Loucy (cell line): ENCODE results near the gene MSL2.

ENCODE experiments used
- H2AFZ ChIP-seq: fragments of 200-600 bp; sonication (generic); 2 replicates; pipeline ENCODE4 v1.6.0; 2016; ENCODE audit warnings: antibody characterized with exemption, mild to moderate bottlenecking, low read length, moderate library complexity
- H3F3A ChIP-seq: fragments of 200-600 bp; 2 replicates; pipeline ENCODE4 v1.6.0; 2016; ENCODE audit warnings: antibody characterized with exemption, low read depth, mild to moderate bottlenecking
- H3K27me3 ChIP-seq: fragments of 200-600 bp; sonication (generic); 2 replicates; pipeline ENCODE4 v1.6.1; 2014; ENCODE audit warnings: low read length, mild to moderate bottlenecking; ENCODE audit not compliant: insufficient read depth, poor library complexity, severe bottlenecking
- H3K36me3 ChIP-seq: fragments of 200-600 bp; sonication (generic); 2 replicates; pipeline ENCODE4 v1.6.1; 2016; ENCODE audit warnings: low read length; ENCODE audit not compliant: insufficient read depth
- H3K4me1 ChIP-seq: fragments of 200-600 bp; sonication (generic); 2 replicates; pipeline ENCODE4 v1.5.1; 2014; ENCODE audit warnings: low read length, mild to moderate bottlenecking; ENCODE audit not compliant: insufficient read depth, poor library complexity, severe bottlenecking
- H3K4me2 ChIP-seq: fragments of 200-600 bp; sonication (generic); 2 replicates; pipeline ENCODE4 v1.6.0; 2014; ENCODE audit warnings: antibody characterized with exemption, low read length, low read depth, mild to moderate bottlenecking; ENCODE audit not compliant: poor library complexity, severe bottlenecking
- H3K4me3 ChIP-seq: fragments of 200-600 bp; sonication (generic); 2 replicates; pipeline ENCODE4 v1.5.1; 2014; ENCODE audit warnings: low read length, mild to moderate bottlenecking, mixed read lengths; ENCODE audit not compliant: poor library complexity, severe bottlenecking
- H3K79me2 ChIP-seq: fragments of 200-600 bp; sonication (generic); 2 replicates; pipeline ENCODE4 v1.6.1; 2014; ENCODE audit warnings: low read length; ENCODE audit not compliant: insufficient read depth
- H3K9ac ChIP-seq: fragments of 200-600 bp; sonication (generic); 2 replicates; pipeline ENCODE4 v1.6.0; 2014; ENCODE audit warnings: mild to moderate bottlenecking, low read depth, low read length, moderate library complexity; ENCODE audit not compliant: poor library complexity, severe bottlenecking
- H3K9me2 ChIP-seq: fragments of 200-600 bp; sonication (generic); replicated peaks from 2 replicates; pipeline ENCODE4 v1.6.1; 2016; ENCODE audit warnings: low read depth, low read length, mixed read lengths
- H3K9me3 ChIP-seq: fragments of 200-600 bp; sonication (generic); 2 replicates; pipeline ENCODE4 v1.6.1; 2014; ENCODE audit warnings: mild to moderate bottlenecking, antibody characterized with exemption, low read length, low read depth; ENCODE audit not compliant: insufficient read depth
- H4K20me1 ChIP-seq: fragments of 200-600 bp; sonication (generic); 2 replicates; pipeline ENCODE4 v1.6.0; 2014; ENCODE audit warnings: antibody characterized with exemption, low read length, mild to moderate bottlenecking; ENCODE audit not compliant: insufficient read depth, poor library complexity, severe bottlenecking
- EZH2phosphoT487 ChIP-seq: fragments of 200-600 bp; IDR thresholded peaks from 2 replicates; pipeline ENCODE4 v1.6.1; 2018; ENCODE audit warnings: antibody characterized with exemption, mild to moderate bottlenecking, moderate library complexity, borderline replicate concordance
- TF ChIP-seq, protein P1 (sequence below): fragments of 200-600 bp; sonication (generic); conservative IDR thresholded peaks from 2 replicates; pipeline ENCODE4 v1.5.1; 2014; ENCODE audit warnings: mild to moderate bottlenecking, antibody characterized with exemption, low read length

Gene MSL2

DNA sequence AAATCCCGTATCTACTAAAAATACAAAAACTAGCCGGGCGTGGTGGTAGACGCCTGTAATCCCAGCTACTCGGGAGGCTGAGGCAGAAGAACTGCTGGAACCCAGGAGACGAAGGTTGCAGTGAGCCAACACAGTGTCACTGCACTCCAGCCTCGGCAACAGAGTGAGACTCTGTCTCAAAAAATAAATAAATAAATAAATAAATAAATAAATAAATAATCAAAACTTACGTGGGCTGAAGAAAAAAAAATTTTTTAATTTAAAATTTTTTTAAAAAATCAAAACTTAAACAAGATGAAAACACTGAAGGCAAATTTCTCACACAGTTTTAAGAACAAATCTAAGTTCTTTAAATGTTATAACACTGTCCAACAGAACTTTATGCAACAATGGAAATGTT, 14.4 kb downstream of the MSL2 start:
- TF ChIP-seq EZH2phosphoT487 = no peak
- TF ChIP-seq, protein P1, sequence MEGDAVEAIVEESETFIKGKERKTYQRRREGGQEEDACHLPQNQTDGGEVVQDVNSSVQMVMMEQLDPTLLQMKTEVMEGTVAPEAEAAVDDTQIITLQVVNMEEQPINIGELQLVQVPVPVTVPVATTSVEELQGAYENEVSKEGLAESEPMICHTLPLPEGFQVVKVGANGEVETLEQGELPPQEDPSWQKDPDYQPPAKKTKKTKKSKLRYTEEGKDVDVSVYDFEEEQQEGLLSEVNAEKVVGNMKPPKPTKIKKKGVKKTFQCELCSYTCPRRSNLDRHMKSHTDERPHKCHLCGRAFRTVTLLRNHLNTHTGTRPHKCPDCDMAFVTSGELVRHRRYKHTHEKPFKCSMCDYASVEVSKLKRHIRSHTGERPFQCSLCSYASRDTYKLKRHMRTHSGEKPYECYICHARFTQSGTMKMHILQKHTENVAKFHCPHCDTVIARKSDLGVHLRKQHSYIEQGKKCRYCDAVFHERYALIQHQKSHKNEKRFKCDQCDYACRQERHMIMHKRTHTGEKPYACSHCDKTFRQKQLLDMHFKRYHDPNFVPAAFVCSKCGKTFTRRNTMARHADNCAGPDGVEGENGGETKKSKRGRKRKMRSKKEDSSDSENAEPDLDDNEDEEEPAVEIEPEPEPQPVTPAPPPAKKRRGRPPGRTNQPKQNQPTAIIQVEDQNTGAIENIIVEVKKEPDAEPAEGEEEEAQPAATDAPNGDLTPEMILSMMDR = no peak
- H3K36me3 ChIP-seq = no peaks in the 10 kb centered on the region
- H2AFZ ChIP-seq = no peak overlapping the region
- H3K9me3 ChIP-seq = no peaks in the 10 kb centered on the region
- H3K9me2 ChIP-seq = no peaks in the 10 kb centered on the region
- no peak overlapping the region for H3K4me3 ChIP-seq
- H3K4me1 ChIP-seq = peaks cover 25% of the 10 kb centered on the region
- peaks cover 99% of the 10 kb centered on the region for H3K79me2 ChIP-seq
- H3K4me2 ChIP-seq = no peak overlapping the region
- H4K20me1 ChIP-seq = peaks cover 95% of the 10 kb centered on the region
- H3K9ac ChIP-seq = no peak overlapping the region
- no peaks in the 10 kb centered on the region for H3F3A ChIP-seq
- H3K27me3 ChIP-seq = no peaks in the 10 kb centered on the region

DNA sequence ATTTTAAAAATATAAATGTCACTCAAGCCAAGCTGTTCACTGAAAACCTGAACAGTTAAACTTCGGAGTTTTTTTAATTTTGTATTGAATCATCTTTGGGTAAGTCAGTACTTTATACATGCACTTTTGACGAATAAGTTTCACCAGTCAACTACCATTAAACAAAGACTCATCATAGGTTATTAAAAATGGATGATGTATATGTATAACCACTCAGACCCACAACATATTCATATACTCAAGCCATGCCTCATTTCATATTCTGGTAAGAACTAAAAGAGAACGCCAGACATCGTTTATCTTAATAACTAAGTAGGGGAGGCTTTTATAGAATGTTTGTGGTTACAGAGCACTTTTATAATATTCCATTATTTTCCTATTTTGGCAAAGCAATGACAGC, 18.3 kb downstream of the MSL2 start:
- H3F3A ChIP-seq = no peaks in the 10 kb centered on the region
- H3K9me2 ChIP-seq = no peaks in the 10 kb centered on the region
- H3K36me3 ChIP-seq = no peaks in the 10 kb centered on the region
- peaks cover 95% of the 10 kb centered on the region for H4K20me1 ChIP-seq
- H3K79me2 ChIP-seq = peaks cover 99% of the 10 kb centered on the region
- no peaks in the 10 kb centered on the region for H3K9me3 ChIP-seq
- no peak overlapping the region for H3K9ac ChIP-seq
- no peak overlapping the region for H2AFZ ChIP-seq
- H3K27me3 ChIP-seq = no peaks in the 10 kb centered on the region
- H3K4me3 ChIP-seq = no peak overlapping the region
- TF ChIP-seq, protein P1 = no peak
- no peak for TF ChIP-seq EZH2phosphoT487
- H3K4me2 ChIP-seq = no peak overlapping the region
- peaks cover 19% of the 10 kb centered on the region for H3K4me1 ChIP-seq

DNA sequence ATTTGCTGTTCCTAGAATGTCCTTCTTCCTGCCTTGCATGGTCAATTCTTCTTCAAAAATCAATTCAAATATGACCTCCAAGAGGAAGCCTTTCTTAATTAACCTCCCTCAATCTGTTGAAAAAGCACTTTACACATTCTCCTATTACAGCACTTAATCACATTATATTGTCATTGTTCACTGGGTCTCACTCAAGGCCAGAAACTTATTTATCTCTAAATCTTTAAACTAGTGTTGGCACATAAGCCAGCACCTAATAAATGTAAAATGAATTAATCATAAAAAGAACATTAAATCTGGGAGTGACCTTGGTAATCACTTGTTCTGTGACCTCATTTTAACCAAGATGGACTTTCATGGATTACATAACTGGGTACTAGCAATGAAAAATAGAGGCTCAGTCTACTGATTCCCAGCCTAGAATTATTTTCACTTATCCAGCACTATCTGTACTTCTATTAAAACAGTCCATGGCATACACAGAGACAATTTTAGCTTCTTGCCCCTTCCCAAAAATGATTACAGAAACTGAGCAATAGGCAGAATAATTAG, 22.1 kb downstream of the MSL2 start:
- Histone ChIP-seq H3K79me2 (peaks cover 100% of the 10 kb centered on the region), H3K9me2 (no peaks in the 10 kb centered on the region), H3K4me3 (no peak overlapping the region), H3K4me2 (peak overlapping the region; percentile 19), H4K20me1 (peaks cover 99% of the 10 kb centered on the region), H3K9ac (no peak overlapping the region), H3K36me3 (no peaks in the 10 kb centered on the region), H3K9me3 (no peaks in the 10 kb centered on the region), H2AFZ (no peak overlapping the region), H3F3A (peaks cover 6% of the 10 kb centered on the region; the same call in 1 of the 2 replicates), H3K27me3 (no peaks in the 10 kb centered on the region), H3K4me1 (peaks cover 26% of the 10 kb centered on the region)
- TF ChIP-seq, protein P1 = no peak
- TF ChIP-seq EZH2phosphoT487 = no peak
